HL-60 (cell line): ENCODE results near the gene MPV17L2.

Source experiments
- DNase-seq, 2 experiments: peaks; one replicate each; pipeline ENCODE4 v3.0.0-alpha.2; 2010 to 2020; ENCODE audit warnings: low read depth in 1 of 2, low spot score in 1 of 2
- H3K27ac ChIP-seq: fragments of 250-450 bp; sonication (Bioruptor Pico); replicated peaks from 2 replicates; pipeline ENCODE4 v1.5.1; 2020; ENCODE audit warnings: mild to moderate bottlenecking, moderate library complexity
- H3K27me3 ChIP-seq: fragments of 250-450 bp; sonication (Bioruptor Pico); 2 replicates; pipeline ENCODE4 v1.5.1; 2021; ENCODE audit warnings: mild to moderate bottlenecking, moderate library complexity; ENCODE audit not compliant: insufficient read depth, poor library complexity, severe bottlenecking
- H3K4me3 ChIP-seq: replicated peaks from 2 replicates; pipeline ENCODE4 v1.5.1; 2011; ENCODE audit warnings: mild to moderate bottlenecking, control low read depth, low read length; ENCODE audit not compliant: insufficient read depth
- CTCF ChIP-seq: IDR thresholded peaks from one replicate; pipeline ENCODE4 v1.5.1; 2011; ENCODE audit warnings: low read length, control low read depth, inconsistent platforms; ENCODE audit not compliant: insufficient read depth
- GABPA ChIP-seq: IDR thresholded peaks from 2 replicates; pipeline ENCODE4 v1.6.1; 2012; ENCODE audit warnings: low read depth
- POLR2AphosphoS5 ChIP-seq: IDR thresholded peaks from 2 replicates; pipeline ENCODE4 v1.6.1; 2012; ENCODE audit warnings: low read depth
- SPI1 ChIP-seq: IDR thresholded peaks from 2 replicates; pipeline ENCODE4 v1.6.1; 2012; ENCODE audit warnings: low read depth, mild to moderate bottlenecking, borderline replicate concordance
- TF ChIP-seq, protein P1 (sequence below): IDR thresholded peaks from 2 replicates; pipeline ENCODE4 v1.6.1; 2012; ENCODE audit warnings: low read depth; ENCODE audit not compliant: insufficient replicate concordance

MPV17L2 gene

DNA sequence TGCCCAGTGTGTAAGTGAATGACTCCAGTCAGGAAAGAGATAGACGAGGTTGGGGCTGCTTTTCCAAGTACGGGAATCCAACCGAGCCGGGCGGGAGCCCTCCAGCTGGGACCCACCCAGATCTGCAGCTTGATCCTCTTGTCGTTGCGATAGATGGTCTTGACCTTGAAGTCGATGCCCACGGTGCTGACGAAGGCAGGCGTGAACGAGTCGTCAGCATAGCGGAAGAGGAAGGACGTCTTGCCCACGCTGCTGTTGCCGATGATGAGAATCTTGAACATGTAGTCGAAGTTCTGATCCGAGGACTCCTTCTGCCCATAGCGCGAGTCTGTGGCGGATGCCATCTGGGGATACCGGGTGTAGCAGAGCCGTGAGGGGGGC is 9.4 kb downstream of the MPV17L2 start:
- peak overlapping the region; percentile 96 for H3K4me3 ChIP-seq
- TF ChIP-seq SPI1 (no peak), POLR2AphosphoS5 (no peak), GABPA (no peak), CTCF (no peak)
- TF ChIP-seq, protein P1, sequence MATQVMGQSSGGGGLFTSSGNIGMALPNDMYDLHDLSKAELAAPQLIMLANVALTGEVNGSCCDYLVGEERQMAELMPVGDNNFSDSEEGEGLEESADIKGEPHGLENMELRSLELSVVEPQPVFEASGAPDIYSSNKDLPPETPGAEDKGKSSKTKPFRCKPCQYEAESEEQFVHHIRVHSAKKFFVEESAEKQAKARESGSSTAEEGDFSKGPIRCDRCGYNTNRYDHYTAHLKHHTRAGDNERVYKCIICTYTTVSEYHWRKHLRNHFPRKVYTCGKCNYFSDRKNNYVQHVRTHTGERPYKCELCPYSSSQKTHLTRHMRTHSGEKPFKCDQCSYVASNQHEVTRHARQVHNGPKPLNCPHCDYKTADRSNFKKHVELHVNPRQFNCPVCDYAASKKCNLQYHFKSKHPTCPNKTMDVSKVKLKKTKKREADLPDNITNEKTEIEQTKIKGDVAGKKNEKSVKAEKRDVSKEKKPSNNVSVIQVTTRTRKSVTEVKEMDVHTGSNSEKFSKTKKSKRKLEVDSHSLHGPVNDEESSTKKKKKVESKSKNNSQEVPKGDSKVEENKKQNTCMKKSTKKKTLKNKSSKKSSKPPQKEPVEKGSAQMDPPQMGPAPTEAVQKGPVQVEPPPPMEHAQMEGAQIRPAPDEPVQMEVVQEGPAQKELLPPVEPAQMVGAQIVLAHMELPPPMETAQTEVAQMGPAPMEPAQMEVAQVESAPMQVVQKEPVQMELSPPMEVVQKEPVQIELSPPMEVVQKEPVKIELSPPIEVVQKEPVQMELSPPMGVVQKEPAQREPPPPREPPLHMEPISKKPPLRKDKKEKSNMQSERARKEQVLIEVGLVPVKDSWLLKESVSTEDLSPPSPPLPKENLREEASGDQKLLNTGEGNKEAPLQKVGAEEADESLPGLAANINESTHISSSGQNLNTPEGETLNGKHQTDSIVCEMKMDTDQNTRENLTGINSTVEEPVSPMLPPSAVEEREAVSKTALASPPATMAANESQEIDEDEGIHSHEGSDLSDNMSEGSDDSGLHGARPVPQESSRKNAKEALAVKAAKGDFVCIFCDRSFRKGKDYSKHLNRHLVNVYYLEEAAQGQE, result no peak
- H3K27me3 ChIP-seq, result no peaks in the 10 kb centered on the region
- no peak for DNase-seq
- H3K27ac ChIP-seq, result no peak overlapping the region

GRCh38 chr19:18202778-18203407 is 9.9 kb downstream of the MPV17L2 start:
- Histone ChIP-seq H3K27ac (peak overlapping the region; percentile 39; the same call in 1 of the 2 replicates), H3K4me3 (peak overlapping the region; percentile 96), H3K27me3 (no peaks in the 10 kb centered on the region)
- TF ChIP-seq, protein P1, result no peak
- TF ChIP-seq GABPA (no peak), POLR2AphosphoS5 (no peak; the same call in 1 of the 2 replicates)
- DNase-seq, result peak; percentile 21 to 62

- Histone ChIP-seq H3K27me3 (no peaks in the 10 kb centered on the region), H3K4me3 (peak overlapping the region; percentile 96), H3K27ac (peak overlapping the region; percentile 39; the same call in 1 of the 2 replicates)
- DNase-seq, result peak; percentile 45 to 75
- no peak for TF ChIP-seq CTCF
- TF ChIP-seq, protein P1, result no peak
- no peak for TF ChIP-seq SPI1
- no peak for TF ChIP-seq GABPA
- TF ChIP-seq POLR2AphosphoS5, result no peak
Observed at GRCh38 chr19:18203408-18203862, 10.4 kb downstream of the MPV17L2 start.
